Right lobe of liver (tissue), 6 donors: ENCODE data around the gene CYSTM1. TPM values are rescaled to one million over a fixed set of nuclear protein-coding genes. Genes with fewer than 3 reads are reported as not detected.

Experiments
- ATAC-seq, 4 donors: fragments of 200-7000 bp; cut with Tn5 transposase; one replicate each; pipeline ENCODE4 v1.9.1; 2020; ENCODE audit warnings: mild to moderate bottlenecking in 4 of 4, moderate library complexity in 4 of 4
- DNase-seq, 3 donors: peaks; one replicate each; pipeline ENCODE4 v3.0.0-alpha.2; 2020
- H3K27ac ChIP-seq, 3 donors: fragments of 200-600 bp; one replicate each; pipeline ENCODE4 v1.8.0; 2022
- H3K27me3 ChIP-seq, 2 donors: fragments of 200-600 bp; one replicate each; pipeline ENCODE4 v1.8.0; 2022
- H3K36me3 ChIP-seq, 4 donors: fragments of 200-600 bp; sonication (generic) in 1 of 4; one replicate each; pipeline versions ENCODE4 v1.5.1 to v1.8.0; 2017 to 2022; ENCODE audit warnings: control low read depth in 1 of 4
- H3K4me1 ChIP-seq, 4 donors: fragments of 200-600 bp; sonication (generic) in 1 of 4; one replicate each; pipeline versions ENCODE4 v1.5.1 to v1.8.0; 2017 to 2022; ENCODE audit warnings: control low read depth in 1 of 4
- H3K4me3 ChIP-seq, 3 donors: fragments of 200-600 bp; one replicate each; pipeline ENCODE4 v1.8.0; 2022
- H3K9me3 ChIP-seq, 4 donors: fragments of 200-600 bp; sonication (generic) in 1 of 4; one replicate each; pipeline versions ENCODE4 v1.5.1 to v1.8.0; 2017 to 2022; ENCODE audit warnings: control low read depth in 1 of 4
- POLR2A ChIP-seq: fragments of 450-650 bp; IDR thresholded peaks from one replicate; pipeline ENCODE4 v1.6.1; 2017; ENCODE audit warnings: antibody characterized with exemption, mild to moderate bottlenecking
- WGBS: methylation state at CpG from one replicate; pipeline ENCODE4 v1.1.6; 2018; ENCODE audit warnings: low coverage, low lambda C conversion rate; ENCODE audit not compliant: insufficient coverage; ENCODE audit errors: missing lambda C conversion rate; 5-methylcytosine and 5-hydroxymethylcytosine counted together
- intact Hi-C, 2 donors: fragments of 100-400 bp; cut with DNase I; formaldehyde crosslinking; loops; one replicate each; pipeline versions ENCODE4 v1.11.2 to v1.14.1; 2022
- total RNA-seq, 6 experiments: library from RNA; depleted of rRNA in 2 of 6; stranded (reverse); fragments of >200 nt in 2 of 6; fragmentation: NEBNext Ultra II Directional in 3 of 6; extraction: Animal tissue kit (Norgen Biotek cat#: 25700) in 3 of 6; gene quantifications; one replicate each; pipeline versions ENCODE4 v1.1.0 to v1.2.4, GENCODE V29; 2016 to 2023
- TF ChIP-seq, protein P1 (sequence below), 4 donors: fragments of 200-600 bp in 3 of 4; fragments of 450-650 bp in 1 of 4; IDR thresholded peaks; one replicate each; pipeline versions ENCODE4 v1.5.1 to v1.8.0; 2016 to 2022; ENCODE audit warnings: antibody characterized with exemption in 4 of 4, mild to moderate bottlenecking in 2 of 4
- donor health status: DM: no; HTN: yes; CAD: no.
- donor health status: DM: no; HTN: no; CAD: no.
- donor health status: DM: no; HTN: no; CAD: no.
- donor health status: DM: no; HTN: yes; CAD: no.
- donor health status: DM: no; HTN: yes; CAD: no.

Gene CYSTM1
- total RNA-seq, 6 experiments from 2014 or later: 15.5 to 78.0 (median 29.8) TPM

DNA sequence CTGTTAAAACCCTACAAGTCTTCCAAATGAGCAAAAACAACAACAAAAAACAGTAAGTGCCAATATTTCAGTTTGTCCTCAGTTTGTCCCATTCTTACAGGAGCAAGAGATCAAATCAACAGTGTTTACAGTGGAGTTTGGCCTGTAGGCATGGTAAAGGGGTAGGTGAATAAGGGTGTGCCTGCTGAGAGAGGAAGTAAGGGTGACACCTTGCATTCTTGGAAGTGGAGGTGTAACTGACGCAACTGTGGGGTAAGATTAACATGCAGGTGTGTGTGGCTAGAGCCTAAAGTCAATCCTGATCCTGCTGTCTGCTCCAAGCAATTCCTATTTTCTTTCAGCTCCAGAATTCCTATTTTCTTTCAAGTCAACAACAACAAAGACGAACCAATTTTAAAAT is 84.5 kb downstream of the CYSTM1 start:
- no peak overlapping the region for H3K27ac ChIP-seq
- no peak for TF ChIP-seq POLR2A
- TF ChIP-seq, protein P1, sequence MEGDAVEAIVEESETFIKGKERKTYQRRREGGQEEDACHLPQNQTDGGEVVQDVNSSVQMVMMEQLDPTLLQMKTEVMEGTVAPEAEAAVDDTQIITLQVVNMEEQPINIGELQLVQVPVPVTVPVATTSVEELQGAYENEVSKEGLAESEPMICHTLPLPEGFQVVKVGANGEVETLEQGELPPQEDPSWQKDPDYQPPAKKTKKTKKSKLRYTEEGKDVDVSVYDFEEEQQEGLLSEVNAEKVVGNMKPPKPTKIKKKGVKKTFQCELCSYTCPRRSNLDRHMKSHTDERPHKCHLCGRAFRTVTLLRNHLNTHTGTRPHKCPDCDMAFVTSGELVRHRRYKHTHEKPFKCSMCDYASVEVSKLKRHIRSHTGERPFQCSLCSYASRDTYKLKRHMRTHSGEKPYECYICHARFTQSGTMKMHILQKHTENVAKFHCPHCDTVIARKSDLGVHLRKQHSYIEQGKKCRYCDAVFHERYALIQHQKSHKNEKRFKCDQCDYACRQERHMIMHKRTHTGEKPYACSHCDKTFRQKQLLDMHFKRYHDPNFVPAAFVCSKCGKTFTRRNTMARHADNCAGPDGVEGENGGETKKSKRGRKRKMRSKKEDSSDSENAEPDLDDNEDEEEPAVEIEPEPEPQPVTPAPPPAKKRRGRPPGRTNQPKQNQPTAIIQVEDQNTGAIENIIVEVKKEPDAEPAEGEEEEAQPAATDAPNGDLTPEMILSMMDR (IDR thresholded peaks at IDR 0.05): no peak
- H3K4me1 ChIP-seq: peaks cover 0 to 15% (median 4%) of the 10 kb centered on the region in 4 donors
- H3K4me3 ChIP-seq: no peak overlapping the region
- no peak for DNase-seq
- intact Hi-C loops: no loop called here
- ATAC-seq: no peak
- 100% methylated on average over 1 of the region's 2 CpGs for WGBS
- H3K36me3 ChIP-seq: no peaks in the 10 kb centered on the region
- H3K9me3 ChIP-seq: no peaks in the 10 kb centered on the region
- no peaks in the 10 kb centered on the region for H3K27me3 ChIP-seq

DNA sequence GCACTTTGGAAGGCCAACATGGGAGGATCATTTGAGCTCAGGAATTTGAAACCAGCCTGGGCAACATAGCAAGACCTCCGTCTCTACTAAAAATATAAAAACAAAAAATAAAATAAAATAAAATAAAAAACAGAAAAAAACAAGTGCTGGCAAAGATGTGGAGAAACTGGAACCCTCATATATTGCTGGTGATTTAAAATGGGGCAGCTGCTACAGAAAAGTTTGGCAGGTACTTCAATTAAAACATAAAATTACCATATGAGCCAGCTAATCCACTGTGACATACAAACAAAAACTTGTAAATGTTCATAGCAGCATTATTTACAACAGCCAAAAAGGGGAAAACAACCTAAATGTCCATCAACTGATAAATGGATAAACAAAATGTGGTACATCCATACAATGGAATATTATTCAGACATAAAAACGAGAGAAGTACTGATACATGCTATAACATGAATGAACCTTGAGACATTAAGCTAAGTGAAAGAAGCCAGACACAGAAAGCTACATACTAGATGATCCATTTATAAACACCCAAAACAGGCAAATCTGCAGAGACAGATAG is 85.2 kb downstream of the CYSTM1 start:
- no peaks in the 10 kb centered on the region for H3K36me3 ChIP-seq
- intact Hi-C loops: no loop called here
- H3K27ac ChIP-seq: no peak overlapping the region
- no peaks in the 10 kb centered on the region for H3K27me3 ChIP-seq
- ATAC-seq: no peak
- H3K9me3 ChIP-seq: no peaks in the 10 kb centered on the region
- H3K4me1 ChIP-seq: peaks cover 0 to 15% (median 4%) of the 10 kb centered on the region in 4 donors
- 85% methylated on average over 1 of the region's 2 CpGs for WGBS
- no peak for TF ChIP-seq POLR2A
- TF ChIP-seq, protein P1 (IDR thresholded peaks at IDR 0.05): no peak
- H3K4me3 ChIP-seq: no peak overlapping the region
- DNase-seq: no peak

DNA sequence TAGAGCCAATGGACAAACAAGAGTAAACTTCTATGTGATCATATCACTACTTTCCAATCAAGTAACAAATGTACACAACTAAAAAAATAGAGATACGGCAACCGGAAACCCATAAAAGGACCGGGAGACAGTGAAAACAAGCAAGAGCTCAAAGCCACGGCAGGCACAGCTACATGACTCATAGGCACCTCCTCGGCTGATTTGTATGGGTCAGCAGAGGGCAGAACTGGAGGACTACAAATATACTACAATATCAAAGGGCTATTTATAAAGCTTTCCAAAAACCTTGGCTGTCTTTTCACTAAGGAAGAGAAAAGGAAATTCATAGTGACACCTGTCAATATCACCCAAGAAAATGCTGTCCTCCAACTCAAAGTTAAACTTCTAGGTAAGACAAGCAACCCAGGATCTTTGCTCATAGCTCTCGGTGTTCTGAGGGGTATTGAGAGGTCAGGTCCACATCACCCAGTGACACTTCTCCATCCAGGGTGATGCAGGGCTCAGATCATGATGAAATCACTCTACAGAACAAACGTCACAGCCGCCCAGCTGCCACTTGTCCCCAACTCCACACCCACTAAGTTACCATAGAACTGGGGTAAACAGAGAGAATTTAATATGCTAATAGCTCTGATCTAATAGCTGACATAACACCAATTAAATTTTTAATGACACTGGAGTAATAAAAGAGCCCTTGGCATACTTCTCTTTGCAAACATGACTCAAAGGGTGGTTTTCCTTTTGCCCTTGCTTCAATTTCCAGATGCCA is 86.6 kb downstream of the CYSTM1 start:
- TF ChIP-seq POLR2A: no peak
- TF ChIP-seq, protein P1 (IDR thresholded peaks at IDR 0.05): peak in 1 of 4 donors; percentile 10
- Histone ChIP-seq H3K27me3 (no peaks in the 10 kb centered on the region), H3K9me3 (no peaks in the 10 kb centered on the region), H3K27ac (peak overlapping the region; percentile 59 to 74 (median 69)), H3K4me3 (no peak overlapping the region), H3K36me3 (no peaks in the 10 kb centered on the region), H3K4me1 (peaks cover 0 to 20% (median 4%) of the 10 kb centered on the region in 4 donors)
- intact Hi-C loops: no loop called here
- 0% methylated on average over 6 of the region's 8 CpGs for WGBS
- DNase-seq: peak; percentile 73 to 80 (median 73)
- peak; percentile 98 to 99 (median 99) for ATAC-seq

DNA sequence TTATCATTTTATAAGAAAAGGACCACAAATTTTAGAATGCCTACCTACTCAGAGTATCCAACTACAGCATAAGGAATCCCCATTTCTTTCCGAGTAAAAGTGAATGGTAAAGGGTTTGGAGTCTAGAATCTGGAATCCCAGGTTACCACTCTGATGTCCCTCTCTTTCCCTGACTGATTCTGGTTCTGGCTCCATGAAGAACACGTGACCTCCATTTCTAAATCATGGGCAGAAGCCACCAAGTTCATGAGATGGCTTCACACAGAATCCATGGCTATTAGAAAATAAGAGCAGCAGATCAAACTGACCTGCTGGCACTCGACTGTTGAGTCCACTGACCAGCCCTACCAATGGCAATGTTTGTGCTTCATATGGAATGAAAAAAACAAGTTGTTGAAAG is 87.2 kb downstream of the CYSTM1 start:
- Histone ChIP-seq H3K36me3 (no peaks in the 10 kb centered on the region), H3K4me3 (no peak overlapping the region), H3K27ac (peak overlapping the region; percentile 59 to 74 (median 69)), H3K4me1 (peaks cover 0 to 25% (median 7%) of the 10 kb centered on the region in 4 donors), H3K9me3 (no peaks in the 10 kb centered on the region), H3K27me3 (no peaks in the 10 kb centered on the region)
- DNase-seq (no peak), ATAC-seq (no peak)
- intact Hi-C loops: no loop called here
- TF ChIP-seq, protein P1 (IDR thresholded peaks at IDR 0.05): no peak
- no peak for TF ChIP-seq POLR2A
- 96% methylated on average over 3 of the region's 3 CpGs for WGBS
